Measurements from ENCODE around the gene MAP2K2. TPM values are rescaled to one million over a fixed set of nuclear protein-coding genes. Genes with fewer than 3 reads are reported as not detected.

Gene MAP2K2
- total and polyA plus RNA-seq, 4 experiments from 2014 or later = 44.0 to 126 (median 113) TPM

- H3K36me3 ChIP-seq (ENCODE audit: insufficient read depth, low read length) = peaks cover 10% of the 10 kb centered on the region
- no peaks in the 10 kb centered on the region for H3K9me3 ChIP-seq (ENCODE audit: control insufficient read depth in 1 of 2, low read length in 2 of 2)
- ChIA-PET CTCF (ENCODE audit: partially characterized antibody) (interaction anchor here (1.3 kb wide), 1 partner anchor 10 kb away, joined by 3 read pairs; no protein-coding TSS in a partner anchor), POLR2A (ENCODE audit: partially characterized antibody) (interaction anchor here (2.9 kb wide), 1 partner anchor 10 kb away, joined by 12 read pairs; no protein-coding TSS in a partner anchor)
- H3K27ac ChIP-seq (ENCODE audit: low read depth, low read length) = no peak overlapping the region
- Mint-ChIP-seq H3K4me1 (peaks cover 0 to 2% (median under 1%) of the 10 kb centered on the region in 4 donors), H3K4me3 (no peak overlapping the region), H3K36me3 (peaks cover 3 to 19% of the 10 kb centered on the region in 2 donors), H3K27ac (no peak overlapping the region), H3K27me3 (no peaks in the 10 kb centered on the region), H3K9me3 (no peaks in the 10 kb centered on the region)
- H3K4me3 ChIP-seq (ENCODE audit: low read length in 2 of 2) = no peak overlapping the region
- peak in 1 of 5 donors; percentile 28 for DNase-seq
- H3K27me3 ChIP-seq (ENCODE audit: insufficient read depth, low read length) = no peaks in the 10 kb centered on the region
- peaks cover under 1% of the 10 kb centered on the region for H3K4me1 ChIP-seq (ENCODE audit: insufficient read depth, low read length)
- intact Hi-C loops (cut with micrococcal nuclease) = no loop called here
Observed at GRCh38 chr19:4094761-4095487, 29.0 kb downstream of the MAP2K2 start.

GRCh38 chr19:4094291-4094690 lies 29.6 kb downstream of the MAP2K2 start:
- Histone ChIP-seq H3K36me3 (ENCODE audit: insufficient read depth, low read length) (peaks cover 10% of the 10 kb centered on the region), H3K27ac (ENCODE audit: low read depth, low read length) (no peak overlapping the region), H3K4me1 (ENCODE audit: insufficient read depth, low read length) (peaks cover 7% of the 10 kb centered on the region), H3K27me3 (ENCODE audit: insufficient read depth, low read length) (no peaks in the 10 kb centered on the region), H3K4me3 (ENCODE audit: low read length in 2 of 2) (no peak overlapping the region), H3K9me3 (ENCODE audit: control insufficient read depth in 1 of 2, low read length in 2 of 2) (no peaks in the 10 kb centered on the region)
- no peaks in the 10 kb centered on the region for H3K9me3 Mint-ChIP-seq
- no peaks in the 10 kb centered on the region for H3K27me3 Mint-ChIP-seq
- H3K27ac Mint-ChIP-seq = no peak overlapping the region
- H3K4me3 Mint-ChIP-seq = no peak overlapping the region
- peaks cover 3 to 8% (median 6%) of the 10 kb centered on the region in 4 donors for H3K4me1 Mint-ChIP-seq
- CTCF ChIA-PET (ENCODE audit: partially characterized antibody) = interaction anchor here (1.3 kb wide), 1 partner anchor 10 kb away, joined by 3 read pairs; no protein-coding TSS in a partner anchor
- peaks cover 3 to 16% of the 10 kb centered on the region in 2 donors for H3K36me3 Mint-ChIP-seq
- DNase-seq = peak in 1 of 5 donors; percentile 18
- intact Hi-C loops (cut with micrococcal nuclease) = no loop called here
- POLR2A ChIA-PET (ENCODE audit: partially characterized antibody) = interaction anchor here (2.9 kb wide), 1 partner anchor 10 kb away, joined by 12 read pairs; no protein-coding TSS in a partner anchor

- intact Hi-C loops (cut with micrococcal nuclease) = no loop called here
- peaks cover 8 to 14% (median 11%) of the 10 kb centered on the region in 4 donors for H3K4me1 Mint-ChIP-seq
- H3K4me1 ChIP-seq (ENCODE audit: insufficient read depth, low read length) = peaks cover 12% of the 10 kb centered on the region
- H3K9me3 ChIP-seq (ENCODE audit: control insufficient read depth in 1 of 2, low read length in 2 of 2) = no peaks in the 10 kb centered on the region
- no peak overlapping the region for H3K4me3 Mint-ChIP-seq
- POLR2A ChIA-PET (ENCODE audit: partially characterized antibody) = interaction anchor here (0.8 to 3.2 kb wide), 4 partner anchors 10 to 108 kb away, joined by 3 to 12 read pairs (median 9); partner anchors contain the start of gene EEF2
- no peak overlapping the region for H3K27ac ChIP-seq (ENCODE audit: low read depth, low read length)
- peaks cover 4% of the 10 kb centered on the region for H3K36me3 ChIP-seq (ENCODE audit: insufficient read depth, low read length)
- DNase-seq = peak in 1 of 5 donors; percentile 6
- CTCF ChIA-PET (ENCODE audit: partially characterized antibody) = interaction anchor here (1.3 kb wide), 1 partner anchor 11 kb away, joined by 3 read pairs; no protein-coding TSS in a partner anchor
- peaks cover 3 to 14% of the 10 kb centered on the region in 2 donors for H3K36me3 Mint-ChIP-seq
- H3K9me3 Mint-ChIP-seq = no peaks in the 10 kb centered on the region
- H3K4me3 ChIP-seq (ENCODE audit: low read length in 2 of 2) = no peak overlapping the region
- H3K27ac Mint-ChIP-seq = peak overlapping the region in 2 of 7 donors; percentile 18 to 81
- H3K27me3 Mint-ChIP-seq = no peaks in the 10 kb centered on the region
- no peaks in the 10 kb centered on the region for H3K27me3 ChIP-seq (ENCODE audit: insufficient read depth, low read length)
Observed at GRCh38 chr19:4093643-4094175, 30.2 kb downstream of the MAP2K2 start.

GRCh38 chr19:4090356-4091220 lies 33.3 kb downstream of the MAP2K2 start:
- peak in 1 of 5 donors; percentile 31 for DNase-seq
- Histone ChIP-seq H3K4me3 (ENCODE audit: low read length in 2 of 2) (no peak overlapping the region), H3K36me3 (ENCODE audit: insufficient read depth, low read length) (no peaks in the 10 kb centered on the region), H3K9me3 (ENCODE audit: control insufficient read depth in 1 of 2, low read length in 2 of 2) (no peaks in the 10 kb centered on the region), H3K27ac (ENCODE audit: low read depth, low read length) (no peak overlapping the region), H3K27me3 (ENCODE audit: insufficient read depth, low read length) (no peaks in the 10 kb centered on the region), H3K4me1 (ENCODE audit: insufficient read depth, low read length) (peaks cover 44% of the 10 kb centered on the region)
- H3K36me3 Mint-ChIP-seq = peaks cover 0 to 6% of the 10 kb centered on the region in 2 donors
- H3K27me3 Mint-ChIP-seq = no peaks in the 10 kb centered on the region
- H3K27ac Mint-ChIP-seq = peak overlapping the region in 5 of 7 donors; percentile 32 to 93 (median 52)
- ChIA-PET POLR2A (ENCODE audit: partially characterized antibody) (interaction anchor here (0.8 to 4.6 kb wide), 8 partner anchors 13 to 105 kb away, joined by 3 to 57 read pairs (median 10); partner anchors contain the start of genes EEF2 and ZBTB7A), CTCF (ENCODE audit: partially characterized antibody) (interaction anchor here (1.6 kb wide), 1 partner anchor 14 kb away, joined by 6 read pairs; no protein-coding TSS in a partner anchor)
- no peaks in the 10 kb centered on the region for H3K9me3 Mint-ChIP-seq
- H3K4me3 Mint-ChIP-seq = no peak overlapping the region
- intact Hi-C loops (cut with micrococcal nuclease) = no loop called here
- H3K4me1 Mint-ChIP-seq = peaks cover 16 to 45% (median 34%) of the 10 kb centered on the region in 4 donors

GRCh38 chr19:4089946-4090345 lies 34.0 kb downstream of the MAP2K2 start:
- Mint-ChIP-seq H3K9me3 (no peaks in the 10 kb centered on the region), H3K4me3 (peak overlapping the region in 3 of 8 donors; percentile 67 to 84 (median 77)), H3K27ac (peak overlapping the region in 6 of 7 donors; percentile 50 to 94 (median 92)), H3K27me3 (no peaks in the 10 kb centered on the region), H3K4me1 (peaks cover 16 to 48% (median 35%) of the 10 kb centered on the region in 4 donors), H3K36me3 (peaks cover 0 to 6% of the 10 kb centered on the region in 2 donors)
- Histone ChIP-seq H3K9me3 (ENCODE audit: control insufficient read depth in 1 of 2, low read length in 2 of 2) (no peaks in the 10 kb centered on the region), H3K27ac (ENCODE audit: low read depth, low read length) (peak overlapping the region; percentile 46), H3K4me3 (ENCODE audit: low read length in 2 of 2) (no peak overlapping the region), H3K36me3 (ENCODE audit: insufficient read depth, low read length) (no peaks in the 10 kb centered on the region), H3K27me3 (ENCODE audit: insufficient read depth, low read length) (no peaks in the 10 kb centered on the region), H3K4me1 (ENCODE audit: insufficient read depth, low read length) (peaks cover 48% of the 10 kb centered on the region)
- ChIA-PET POLR2A (ENCODE audit: partially characterized antibody) (interaction anchor here (0.8 to 4.6 kb wide), 10 partner anchors 8 to 105 kb away, joined by 3 to 57 read pairs (median 8); partner anchors contain the start of genes EEF2 and ZBTB7A), CTCF (ENCODE audit: partially characterized antibody) (interaction anchor here (0.6 to 1.6 kb wide), 4 partner anchors 13 to 50 kb away, joined by 3 to 8 read pairs (median 4); no protein-coding TSS in a partner anchor)
- intact Hi-C loops (cut with micrococcal nuclease) = loop anchor here (1.0 kb wide), 2 partner anchors 14 to 24 kb away; partner anchors contain the start of gene ZBTB7A
- DNase-seq = no peak

GRCh38 chr19:4089400-4089908 lies 34.5 kb downstream of the MAP2K2 start:
- Histone ChIP-seq H3K4me1 (ENCODE audit: insufficient read depth, low read length) (peaks cover 53% of the 10 kb centered on the region), H3K27ac (ENCODE audit: low read depth, low read length) (peak overlapping the region; percentile 46), H3K9me3 (ENCODE audit: control insufficient read depth in 1 of 2, low read length in 2 of 2) (no peaks in the 10 kb centered on the region), H3K36me3 (ENCODE audit: insufficient read depth, low read length) (no peaks in the 10 kb centered on the region), H3K4me3 (ENCODE audit: low read length in 2 of 2) (no peak overlapping the region), H3K27me3 (ENCODE audit: insufficient read depth, low read length) (no peaks in the 10 kb centered on the region)
- Mint-ChIP-seq H3K27ac (peak overlapping the region; percentile 90 to 94 (median 92)), H3K4me3 (peak overlapping the region; percentile 67 to 84 (median 72)), H3K36me3 (peaks cover 0 to 6% of the 10 kb centered on the region in 2 donors), H3K4me1 (peaks cover 16 to 53% (median 38%) of the 10 kb centered on the region in 4 donors), H3K9me3 (no peaks in the 10 kb centered on the region), H3K27me3 (no peaks in the 10 kb centered on the region)
- intact Hi-C loops (cut with micrococcal nuclease) = loop anchor here (1.0 kb wide), 2 partner anchors 15 to 23 kb away; partner anchors contain the start of gene ZBTB7A
- ChIA-PET CTCF (ENCODE audit: partially characterized antibody) (interaction anchor here (0.6 to 1.6 kb wide), 6 partner anchors 12 to 118 kb away, joined by 3 to 8 read pairs (median 3); no protein-coding TSS in a partner anchor), POLR2A (ENCODE audit: partially characterized antibody) (interaction anchor here (0.6 to 4.6 kb wide), 16 partner anchors 8 to 110 kb away, joined by 3 to 57 read pairs (median 5); partner anchors contain the start of genes EEF2 and ZBTB7A)
- peak; percentile 42 to 71 (median 53) for DNase-seq

Data from CD4-positive, alpha-beta memory T cell (primary cell).